ENCODE measurements around the gene BCL11B. TPM values are rescaled to one million over a fixed set of nuclear protein-coding genes. Genes with fewer than 3 reads are reported as not detected.

The BCL11B gene
- total and polyA plus RNA-seq, 2 of the 8 experiments (the other 6 are each of a cell fraction or from before 2014, with no cell fraction given): 0.63 to 5.9 TPM

DNA sequence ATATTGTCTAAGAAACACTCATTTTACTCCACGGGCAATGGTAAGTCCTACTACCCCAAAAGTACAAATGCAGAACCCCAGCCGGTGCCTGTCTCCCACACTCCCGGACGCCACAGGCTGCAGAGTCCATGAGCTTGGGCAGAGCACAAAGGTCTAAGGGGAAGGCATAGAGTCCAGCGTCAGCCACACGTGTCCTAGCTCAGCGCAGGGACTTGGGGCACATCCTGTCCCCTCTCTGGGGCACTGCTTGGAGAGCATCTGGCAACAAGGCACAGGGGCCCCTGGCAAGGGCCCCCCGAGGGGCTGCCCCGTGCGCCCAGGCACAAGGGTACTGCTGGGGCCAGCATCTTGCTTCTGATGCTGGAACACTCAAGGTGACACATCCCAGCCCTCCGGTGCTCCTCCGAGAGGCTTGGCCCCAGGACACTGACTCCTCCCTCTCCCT, 58.4 kb downstream of the BCL11B start:
- no peak overlapping the region for H2BK15ac ChIP-seq (ENCODE audit: low read length)
- FAIRE-seq: no peak
- H3K4ac ChIP-seq (replicated peaks; ENCODE audit: insufficient read length, low read depth, low read length): no peak overlapping the region
- POLR2A ChIA-PET (ENCODE audit: partially characterized antibody): no interaction called here
- H2BK5ac ChIP-seq (ENCODE audit: low read depth, low read length): no peak overlapping the region
- H2BK120ac ChIP-seq (replicated peaks; ENCODE audit: low read depth, low read length): no peak overlapping the region
- H3K56ac ChIP-seq (replicated peaks; ENCODE audit: insufficient read length, low read depth, low read length): no peak overlapping the region
- no peak overlapping the region for H2BK12ac ChIP-seq (ENCODE audit: low read depth, low read length)
- 83% methylated on average over 12 of the region's 12 CpGs; no CpG with 5 or more reads in 1 of the 2 experiments for WGBS, 2 experiments (ENCODE audit: extremely low coverage in 1 of 2, insufficient coverage in 1 of 2, insufficient read length in 1 of 2, insufficient replicate concordance in 2 of 2, low coverage in 1 of 2, low lambda C conversion rate in 2 of 2, missing lambda C conversion rate in 1 of 2)
- no peaks in the 10 kb centered on the region for H3K27me3 ChIP-seq (replicated peaks in 1 of 4; ENCODE audit: control insufficient read depth in 3 of 4, extremely low read depth in 1 of 4, insufficient read depth in 3 of 4, low read length in 3 of 4)
- no peak overlapping the region for H3K14ac ChIP-seq (ENCODE audit: insufficient read length)
- no peak overlapping the region for H4K8ac ChIP-seq (ENCODE audit: extremely low read depth, insufficient read depth, low read length)
- H3K18ac ChIP-seq (ENCODE audit: extremely low read depth, low read length): no peak overlapping the region
- H4K5ac ChIP-seq (ENCODE audit: insufficient read length, low read depth, low read length): no peak overlapping the region
- no peak overlapping the region for H2AK5ac ChIP-seq (ENCODE audit: low read depth, low read length)
- no peak overlapping the region for H2BK20ac ChIP-seq (ENCODE audit: low read length)
- no peak overlapping the region for H2AFZ ChIP-seq (ENCODE audit: low read length)
- no peak for DNase-seq (ENCODE audit: low read depth in 1 of 2, low spot score in 2 of 2)
- H3K4me2 ChIP-seq (ENCODE audit: insufficient read depth in 1 of 2, low read depth in 2 of 2, low read length in 2 of 2): no peak overlapping the region
- no peaks in the 10 kb centered on the region for H3K9me3 ChIP-seq (ENCODE audit: insufficient read depth in 2 of 2, low read depth in 1 of 2, low read length in 1 of 2)
- CTCF ChIA-PET (ENCODE audit: partially characterized antibody): interaction anchor here (0.6 to 2.6 kb wide), 4 partner anchors 11 to 61 kb away, joined by 5 to 10 read pairs (median 8); no protein-coding TSS in a partner anchor
- no peak overlapping the region for H3K9ac ChIP-seq (replicated peaks in 1 of 4; ENCODE audit: extremely low read depth in 1 of 4, low read depth in 3 of 4, low read length in 3 of 4)
- H3K4me1 ChIP-seq (replicated peaks in 1 of 4; ENCODE audit: control insufficient read depth in 3 of 4, insufficient read depth in 4 of 4, low read length in 3 of 4): peaks cover 0 to 10% (median 1%) of the 10 kb centered on the region in 4 experiments; a peak in 3 of 7 replicates
- H3K27ac ChIP-seq (ENCODE audit: low read depth, low read length): no peak overlapping the region
- H3K36me3 ChIP-seq (ENCODE audit: control insufficient read depth in 2 of 4, insufficient read depth in 4 of 4, low read length in 3 of 4): no peaks in the 10 kb centered on the region
- no peak overlapping the region for H4K91ac ChIP-seq (replicated peaks; ENCODE audit: insufficient read length, low read length)
- no peak overlapping the region for H3K23ac ChIP-seq (ENCODE audit: insufficient read length)
- peaks cover 15% of the 10 kb centered on the region; the same call in 1 of the 2 replicates for H3K79me1 ChIP-seq (ENCODE audit: low read depth, low read length)
- peaks cover 0 to 7% of the 10 kb centered on the region in 2 experiments for H4K20me1 ChIP-seq (replicated peaks in 1 of 2; ENCODE audit: control insufficient read depth in 1 of 2, insufficient read depth in 2 of 2, low read length in 2 of 2)
- H3K79me2 ChIP-seq (ENCODE audit: control insufficient read depth in 1 of 2, insufficient read depth in 2 of 2, low read length in 2 of 2): peaks cover 3 to 26% of the 10 kb centered on the region in 2 experiments; a peak in 3 of 4 replicates
- H3K4me3 ChIP-seq (ENCODE audit: extremely low read depth in 1 of 4, insufficient read depth in 2 of 4, low read depth in 3 of 4, low read length in 4 of 4): no peak overlapping the region
- no peaks in the 10 kb centered on the region for H3K23me2 ChIP-seq (ENCODE audit: low read depth, low read length)
- TF ChIP-seq SIRT6 (IDR thresholded peaks at IDR 0.05; ENCODE audit: low read length) (no peak), SRF (IDR thresholded peaks at IDR 0.05; ENCODE audit: low read depth, low read length) (no peak), RBBP5 (IDR thresholded peaks at IDR 0.05; ENCODE audit: borderline replicate concordance, low read depth, low read length) (no peak), JUND (IDR thresholded peaks at IDR 0.05; ENCODE audit: low read length) (no peak), CBX5 (IDR thresholded peaks at IDR 0.05; ENCODE audit: low read depth, low read length) (no peak), BCL11A (IDR thresholded peaks at IDR 0.05; ENCODE audit: low read depth in 2 of 2, low read length in 2 of 2) (no peak), TCF12 (IDR thresholded peaks at IDR 0.05; ENCODE audit: low read depth, low read length) (no peak), GTF2F1 (IDR thresholded peaks at IDR 0.05; ENCODE audit: borderline replicate concordance, low read depth, low read length) (no peak), NRF1 (IDR thresholded peaks at IDR 0.05; ENCODE audit: low read depth, low read length) (no peak), CTBP2 (IDR thresholded peaks at IDR 0.05; ENCODE audit: borderline replicate concordance, insufficient read depth, insufficient read length, low read length) (no peak), PHF8 (conservative IDR thresholded peaks at IDR 0.05; ENCODE audit: low read depth, low read length) (no peak), ASH2L (IDR thresholded peaks at IDR 0.05; ENCODE audit: low read length) (no peak)

All from H1 (cell line).